A172 (cell line): ENCODE results near the gene PPIAL4G. TPM values are rescaled to one million over a fixed set of nuclear protein-coding genes. Genes with fewer than 3 reads are reported as not detected.

Experiments
- total RNA-seq: library from RNA; depleted of rRNA; stranded (reverse); fragments of >200 nt; shearing (Covaris generic); gene quantifications from 2 replicates; pipeline ENCODE4 v1.2.3, GENCODE V29; 2014; rRNA removed

PPIAL4G gene
- total RNA-seq, 1 experiment from 2014 or later = not detected

Other genes with a start within 250 kb of the PPIAL4G start
- gene NBPF14, start 112.7 kb upstream of the PPIAL4G start, total RNA-seq = 17.1 and 25.0 TPM in 2 replicates